GM18870 (cell line): ENCODE data around the gene KIAA1614.

Experiments used
- ATAC-seq: cut with Tn5 transposase; IDR thresholded peaks from one replicate; pipeline ENCODE4 v1.9.1; 2021; ENCODE audit warnings: moderate library complexity; ENCODE audit not compliant: unreplicated experiment

Gene KIAA1614

GRCh38 chr1:180981596-180982387 is 69.1 kb downstream of the KIAA1614 start:
- peak; percentile 82 for ATAC-seq

DNA sequence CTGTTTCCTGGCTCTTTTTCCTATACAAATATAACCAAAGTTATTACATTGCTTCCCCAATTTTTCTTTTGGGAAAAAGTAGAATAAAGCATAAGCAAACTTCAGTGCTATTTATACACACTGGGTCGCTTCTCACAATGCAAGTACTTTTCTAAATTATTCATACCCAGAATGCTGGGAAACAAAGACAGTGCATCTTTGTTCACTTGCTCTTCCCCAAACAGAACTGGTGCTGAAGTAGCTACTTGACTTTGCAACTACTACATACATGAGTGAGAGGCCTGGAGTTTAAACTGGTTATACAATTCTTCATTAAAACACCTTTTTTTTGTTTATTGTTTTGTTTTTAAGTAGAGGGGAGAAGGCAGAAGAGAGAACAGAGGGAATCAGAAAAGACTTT is 69.7 kb downstream of the KIAA1614 start:
- no peak for ATAC-seq

DNA sequence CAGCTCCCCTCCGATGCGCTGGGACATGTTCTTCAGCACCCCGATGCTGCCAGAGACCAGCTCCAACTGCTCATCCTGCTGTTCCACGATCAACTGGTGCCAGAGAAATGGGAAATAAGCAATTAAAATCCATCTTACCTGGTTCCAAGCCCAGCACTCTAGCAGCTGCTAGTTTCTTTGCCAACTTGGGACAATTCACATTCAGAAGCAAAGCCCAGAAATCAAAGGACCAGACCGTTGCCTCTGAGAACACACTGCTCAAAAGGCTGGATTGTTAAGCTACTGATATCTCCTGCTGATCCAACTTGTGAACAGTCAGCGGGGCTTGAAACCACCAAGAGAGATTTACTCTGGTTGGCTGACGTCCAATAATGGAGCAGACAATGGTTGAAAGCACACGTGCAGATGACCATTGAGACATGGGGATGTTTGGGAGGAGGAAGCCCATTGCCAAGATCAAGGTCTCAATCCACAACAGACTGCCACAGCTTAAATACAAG is 75.6 kb downstream of the KIAA1614 start:
- ATAC-seq, result no peak

GRCh38 chr1:180994262-180994661 is 81.6 kb downstream of the KIAA1614 start:
- ATAC-seq, result no peak

- no peak for ATAC-seq
These were observed 85.3 kb downstream of the KIAA1614 start for GRCh38 chr1:180997843-180998504.
